Measurements from ENCODE around the gene SUCO.

GRCh38 chr1:172647987-172648386, 115.0 kb downstream of the SUCO start:
- TF ChIP-seq, protein P1, sequence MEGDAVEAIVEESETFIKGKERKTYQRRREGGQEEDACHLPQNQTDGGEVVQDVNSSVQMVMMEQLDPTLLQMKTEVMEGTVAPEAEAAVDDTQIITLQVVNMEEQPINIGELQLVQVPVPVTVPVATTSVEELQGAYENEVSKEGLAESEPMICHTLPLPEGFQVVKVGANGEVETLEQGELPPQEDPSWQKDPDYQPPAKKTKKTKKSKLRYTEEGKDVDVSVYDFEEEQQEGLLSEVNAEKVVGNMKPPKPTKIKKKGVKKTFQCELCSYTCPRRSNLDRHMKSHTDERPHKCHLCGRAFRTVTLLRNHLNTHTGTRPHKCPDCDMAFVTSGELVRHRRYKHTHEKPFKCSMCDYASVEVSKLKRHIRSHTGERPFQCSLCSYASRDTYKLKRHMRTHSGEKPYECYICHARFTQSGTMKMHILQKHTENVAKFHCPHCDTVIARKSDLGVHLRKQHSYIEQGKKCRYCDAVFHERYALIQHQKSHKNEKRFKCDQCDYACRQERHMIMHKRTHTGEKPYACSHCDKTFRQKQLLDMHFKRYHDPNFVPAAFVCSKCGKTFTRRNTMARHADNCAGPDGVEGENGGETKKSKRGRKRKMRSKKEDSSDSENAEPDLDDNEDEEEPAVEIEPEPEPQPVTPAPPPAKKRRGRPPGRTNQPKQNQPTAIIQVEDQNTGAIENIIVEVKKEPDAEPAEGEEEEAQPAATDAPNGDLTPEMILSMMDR (conservative IDR thresholded peaks at IDR 0.05; ENCODE audit: low read length) = no peak
- TF ChIP-seq EZH2phosphoT487 (IDR thresholded peaks at IDR 0.05; ENCODE audit: borderline replicate concordance) = no peak
